HepG2 (cell line): ENCODE results near the gene SYT7.

Experiments used
- BRF2 ChIP-seq: sonication (generic); formaldehyde crosslinking; IDR thresholded peaks from 2 replicates; pipeline ENCODE4 v1.8.1; 2022; ENCODE audit warnings: mild to moderate bottlenecking, missing genetic modification reagents
- CTCF ChIP-seq: sonication (generic); formaldehyde crosslinking; IDR thresholded peaks from 2 replicates; pipeline ENCODE4 v1.5.0; 2020; ENCODE audit warnings: mild to moderate bottlenecking, missing genetic modification reagents, moderate library complexity
- ETS1 ChIP-seq: sonication (generic); formaldehyde crosslinking; IDR thresholded peaks from 2 replicates; pipeline ENCODE4 v1.4.0; 2020; ENCODE audit warnings: missing genetic modification reagents
- EZH2 ChIP-seq: conservative IDR thresholded peaks from 2 replicates; pipeline ENCODE4 v1.6.1; 2012; ENCODE audit warnings: mild to moderate bottlenecking, low read depth, low read length, moderate library complexity
- FOXK1 ChIP-seq: sonication (generic); formaldehyde crosslinking; IDR thresholded peaks from 2 replicates; pipeline ENCODE4 v1.4.0; 2020; ENCODE audit warnings: low read depth, missing genetic modification reagents, borderline replicate concordance
- JUN ChIP-seq: sonication (generic); formaldehyde crosslinking; IDR thresholded peaks from 2 replicates; pipeline ENCODE4 v1.4.0; 2020; ENCODE audit warnings: mild to moderate bottlenecking, missing genetic modification reagents
- MXI1 ChIP-seq: IDR thresholded peaks from 3 replicates; pipeline ENCODE4 v1.6.1; 2012; ENCODE audit warnings: low read depth, low read length, inconsistent platforms, borderline replicate concordance
- PLRG1 ChIP-seq: fragments of 450-650 bp; conservative IDR thresholded peaks from 2 replicates; pipeline ENCODE4 v1.6.1; 2016
- REPIN1 ChIP-seq: sonication (generic); formaldehyde crosslinking; IDR thresholded peaks from 2 replicates; pipeline ENCODE4 v1.8.0; 2022; ENCODE audit warnings: missing genetic modification reagents, low read depth, mild to moderate bottlenecking, borderline replicate concordance
- ZBTB43 ChIP-seq: sonication (generic); formaldehyde crosslinking; conservative IDR thresholded peaks from 2 replicates; pipeline ENCODE4 v1.4.0; 2020; ENCODE audit warnings: missing genetic modification reagents
- ZNF124 ChIP-seq: sonication (generic); formaldehyde crosslinking; IDR thresholded peaks from 2 replicates; pipeline ENCODE4 v1.4.0; 2020; ENCODE audit warnings: missing genetic modification reagents
- ZNF318 ChIP-seq: sonication (generic); formaldehyde crosslinking; IDR thresholded peaks from 2 replicates; pipeline ENCODE4 v1.4.0; 2020; ENCODE audit warnings: mild to moderate bottlenecking, missing genetic modification reagents
- ZNF382 ChIP-seq: sonication (generic); formaldehyde crosslinking; IDR thresholded peaks from 2 replicates; pipeline ENCODE4 v1.5.0; 2020; ENCODE audit warnings: missing genetic modification reagents, mild to moderate bottlenecking, borderline replicate concordance
- ZNF383 ChIP-seq: sonication (generic); formaldehyde crosslinking; IDR thresholded peaks from 2 replicates; pipeline ENCODE4 v1.4.0; 2020; ENCODE audit warnings: missing genetic modification reagents, mild to moderate bottlenecking, borderline replicate concordance

- no peak for TF ChIP-seq ZBTB43 (CRISPR knock-in tag)
- TF ChIP-seq ZNF124 (CRISPR knock-in tag) = no peak
- TF ChIP-seq BRF2 (CRISPR knock-in tag) = no peak
- no peak for TF ChIP-seq PLRG1
- TF ChIP-seq CTCF (CRISPR knock-in tag) = peak; percentile 14; the same call in 1 of the 2 replicates
- TF ChIP-seq ZNF318 = no peak
- no peak for TF ChIP-seq FOXK1 (CRISPR knock-in tag)
- no peak for TF ChIP-seq MXI1
- TF ChIP-seq JUN (CRISPR knock-in tag) = no peak
- TF ChIP-seq ETS1 = no peak
- no peak for TF ChIP-seq ZNF383 (CRISPR knock-in tag)
- no peak for TF ChIP-seq REPIN1 (CRISPR knock-in tag)
- TF ChIP-seq ZNF382 (CRISPR knock-in tag) = no peak
- TF ChIP-seq EZH2 = peak; percentile 87
These were observed 72.7 kb downstream of the SYT7 start, which contains the start of gene LRRC10B for GRCh38 chr11:61507962-61508861.
